HepG2 (cell line): Measurements from ENCODE around the gene FXYD4. TPM values are rescaled to one million over a fixed set of nuclear protein-coding genes. Genes with fewer than 3 reads are reported as not detected.
A peak's percentile ranks its signal among the peaks of the same experiment; 100 is the strongest.

Source experiments
- ATAC-seq: fragments of 200-7000 bp; cut with Tn5 transposase; 3 replicates; pipeline ENCODE4 v1.9.1; 2020; ENCODE audit warnings: mild to moderate bottlenecking, moderate library complexity
- BruUV-seq: library from RNA; stranded (reverse); fragments of 400-500 nt; replicated peaks from 2 replicates; lab custom pipeline; 2021; lab: Mats Ljungman, UMichigan
- CTCF ChIA-PET: fragments of 300-600 bp; formaldehyde crosslinking; extraction: SDS; loops from one replicate; lab custom pipeline; 2021; ENCODE audit warnings: low total read pairs, inconsistent platforms, low intra/inter-chr PET ratio; lab: Yijun Ruan, JAX
- POLR2A ChIA-PET: fragments of 350-600 bp; sonication (Branson Sonifier 250); formaldehyde crosslinking; loops from one replicate; lab custom pipeline; 2020; ENCODE audit warnings: antibody characterized with exemption, inconsistent platforms; lab: Yijun Ruan, JAX
- DNase-seq: peaks from one replicate; pipeline ENCODE4 v3.0.0-alpha.2; 2015; ENCODE audit warnings: low spot score
- FAIRE-seq: peaks from 3 replicates; lab custom pipeline; 2011; peaks lifted over from hg19 to GRCh38; lab: Jason Lieb, UNC
- H2AFZ ChIP-seq: one replicate; pipeline ENCODE4 v1.6.1; 2011; ENCODE audit warnings: low read length, inconsistent platforms
- H3K27ac ChIP-seq: fragments of 300-600 bp; 3 replicates; pipeline ENCODE4 v1.8.0; 2011; ENCODE audit warnings: mixed run types, mild to moderate bottlenecking, mixed read lengths, low read length, inconsistent platforms; ENCODE audit not compliant: insufficient read depth; ENCODE audit errors: extremely low read length
- H3K27me3 ChIP-seq, 2 experiments: fragments of 200-600 bp in 1 of 2; 2 replicates in 1 of 2; 3 replicates in 1 of 2; pipeline versions ENCODE4 v1.6.0 to v1.8.0; 2011; ENCODE audit warnings: low read length in 2 of 2, mild to moderate bottlenecking in 2 of 2, moderate library complexity in 2 of 2, inconsistent platforms in 1 of 2; ENCODE audit not compliant: insufficient read depth in 2 of 2, control insufficient read depth in 1 of 2
- H3K36me3 ChIP-seq, 2 experiments: fragments of 200-600 bp in 1 of 2; replicated peaks in 1 of 2; 2 replicates in 1 of 2; 3 replicates in 1 of 2; pipeline versions ENCODE4 v1.5.1 to v1.8.0; 2011; ENCODE audit warnings: low read length in 2 of 2, inconsistent platforms in 1 of 2; ENCODE audit not compliant: insufficient read depth in 2 of 2, control insufficient read depth in 1 of 2
- H3K4me1 ChIP-seq: 2 replicates; pipeline ENCODE4 v1.5.1; 2012; ENCODE audit warnings: low read length, inconsistent platforms; ENCODE audit not compliant: insufficient read depth
- H3K4me2 ChIP-seq: 2 replicates; pipeline ENCODE4 v1.6.0; 2011; ENCODE audit warnings: low read depth, low read length, inconsistent platforms
- H3K4me3 ChIP-seq, 3 experiments: fragments of 200-600 bp in 1 of 3; sonication (generic), shearing (Covaris generic) in 1 of 3; replicated peaks in 1 of 3; 2 replicates each; pipeline ENCODE4 v1.5.1; 2011 to 2016; ENCODE audit warnings: low read length in 3 of 3, inconsistent platforms in 2 of 3, low read depth in 2 of 3, mild to moderate bottlenecking in 2 of 3, control low read depth in 1 of 3, mixed read lengths in 1 of 3; ENCODE audit not compliant: insufficient read depth in 1 of 3
- H3K79me2 ChIP-seq: one replicate; pipeline ENCODE4 v1.6.1; 2011; ENCODE audit warnings: low read length, inconsistent platforms; ENCODE audit not compliant: insufficient read depth
- H3K9ac ChIP-seq: 2 replicates; pipeline ENCODE4 v1.6.0; 2011; ENCODE audit warnings: mild to moderate bottlenecking, low read depth, low read length, inconsistent platforms; ENCODE audit not compliant: insufficient read depth
- H3K9me3 ChIP-seq: 2 replicates; pipeline ENCODE4 v1.5.1; 2012; ENCODE audit warnings: mild to moderate bottlenecking, low read length
- H4K20me1 ChIP-seq: 2 replicates; pipeline ENCODE4 v1.6.0; 2011; ENCODE audit warnings: inconsistent platforms, mild to moderate bottlenecking, low read length, moderate library complexity; ENCODE audit not compliant: insufficient read depth
- ATF7 ChIP-seq, 2 experiments: fragments of 450-650 bp in 1 of 2; sonication (generic) in 1 of 2; formaldehyde crosslinking in 1 of 2; IDR thresholded peaks; 2 replicates each; pipeline versions ENCODE4 v1.4.0 to v1.6.1; 2016 to 2020; ENCODE audit warnings: antibody characterized with exemption in 1 of 2, mild to moderate bottlenecking in 1 of 2, missing genetic modification reagents in 1 of 2
- CBFB ChIP-seq: sonication (generic); formaldehyde crosslinking; IDR thresholded peaks from 2 replicates; pipeline ENCODE4 v1.4.0; 2020; ENCODE audit warnings: missing genetic modification reagents
- FOSL2 ChIP-seq: sonication (generic); formaldehyde crosslinking; IDR thresholded peaks from 2 replicates; pipeline ENCODE4 v1.4.0; 2020; ENCODE audit warnings: missing genetic modification reagents
- NFKB2 ChIP-seq: sonication (generic); formaldehyde crosslinking; IDR thresholded peaks from 2 replicates; pipeline ENCODE4 v1.4.0; 2020; ENCODE audit warnings: missing genetic modification reagents, borderline replicate concordance
- NFRKB ChIP-seq: fragments of 450-650 bp; IDR thresholded peaks from 2 replicates; pipeline ENCODE4 v1.6.1; 2017
- NFYB ChIP-seq: sonication (generic); formaldehyde crosslinking; IDR thresholded peaks from 2 replicates; pipeline ENCODE4 v1.4.0; 2020; ENCODE audit warnings: missing genetic modification reagents
- NFYC ChIP-seq: IDR thresholded peaks from 2 replicates; pipeline ENCODE4 v1.6.1; 2016; ENCODE audit warnings: missing genetic modification reagents, missing compliant biosample characterization
- ONECUT2 ChIP-seq: sonication (generic); formaldehyde crosslinking; IDR thresholded peaks from 2 replicates; pipeline ENCODE4 v1.4.0; 2020; ENCODE audit warnings: missing genetic modification reagents
- TFAP4 ChIP-seq: sonication (generic); IDR thresholded peaks from 2 replicates; pipeline ENCODE4 v1.6.1; 2016; ENCODE audit warnings: low read depth, borderline replicate concordance
- ZNF605 ChIP-seq: sonication (generic); formaldehyde crosslinking; IDR thresholded peaks from 2 replicates; pipeline ENCODE4 v1.8.0; 2022; ENCODE audit warnings: mild to moderate bottlenecking, missing genetic modification reagents
- WGBS: methylation state at CpG from one replicate; pipeline ENCODE4 v1.1.6; 2017; ENCODE audit warnings: low lambda C conversion rate; 5-methylcytosine and 5-hydroxymethylcytosine counted together
- in situ Hi-C: cut with HindIII; loops from 2 replicates; pipeline ENCODE4 v1.10.0; 2017; ENCODE audit warnings: low pct_unique_long_range_greater_than_20kb; ENCODE audit not compliant: extremely low pct_ligation_motif_present
- intact Hi-C: fragments of 100-400 bp; cut with micrococcal nuclease; formaldehyde crosslinking; loops from one replicate; pipeline ENCODE4 v1.10.0; 2022; ENCODE audit not compliant: unreplicated experiment
- polyA plus RNA-seq, 8 experiments: library from polyadenylated mRNA; depleted of rRNA in 3 of 8; stranded (reverse) in 7 of 8; unstranded in 1 of 8; fragments of >200 nt; fragmentation: Illumina TruSeq in 4 of 8; extraction: Trizol in 4 of 8; gene quantifications; 2 replicates each; pipeline versions ENCODE4 v1.2.1 to v1.2.3, GENCODE V29; 2011 to 2016; ENCODE audit warnings: low read depth in 4 of 8, missing spikeins in 1 of 8, mixed read lengths in 1 of 8; ENCODE audit not compliant: insufficient read depth in 1 of 8
- total RNA-seq, 5 experiments: library from RNA; depleted of rRNA; stranded (reverse); fragments of >200 nt; fragmentation: Illumina TruSeq; extraction: Trizol; gene quantifications; 2 replicates each; pipeline ENCODE4 v1.2.3, GENCODE V29; 2016; ENCODE audit warnings: low read depth in 1 of 5

FXYD4 gene
- total and polyA plus RNA-seq, 2 of the 13 experiments (the other 11 are each of a cell fraction or from before 2014, with no cell fraction given), result not detected

GRCh38 chr10:43354879-43355380 is 16.5 kb upstream of the FXYD4 start (continued):
- no peak for TF ChIP-seq CBFB

GRCh38 chr10:43355749-43356371 is 15.6 kb upstream of the FXYD4 start:
- Histone ChIP-seq H3K9ac (no peak overlapping the region), H3K27ac (no peak overlapping the region), H2AFZ (peak overlapping the region; percentile 42), H3K27me3 (peaks cover 1% of the 10 kb centered on the region in 2 experiments; a peak in 2 of 5 replicates), H4K20me1 (no peaks in the 10 kb centered on the region), H3K79me2 (no peaks in the 10 kb centered on the region), H3K9me3 (no peaks in the 10 kb centered on the region), H3K4me2 (peak overlapping the region; percentile 12; the same call in 1 of the 2 replicates), H3K4me1 (peaks cover 9% of the 10 kb centered on the region; the same call in 1 of the 2 replicates), H3K4me3 (no peak overlapping the region), H3K36me3 (no peaks in the 10 kb centered on the region)
- in situ Hi-C loops, result no loop called here
- BruUV-seq, result no TSS peak
- FAIRE-seq (no peak), ATAC-seq (peak; percentile 71), DNase-seq (peak; percentile 25)
- TF ChIP-seq NFRKB, result no peak
- TF ChIP-seq NFYB (CRISPR knock-in tag), result peak; percentile 62
- peak; percentile 74 for TF ChIP-seq ONECUT2
- TF ChIP-seq TFAP4, result peak; percentile 62; the same call in 1 of the 2 replicates
- TF ChIP-seq NFKB2 (CRISPR knock-in tag), result no peak
- TF ChIP-seq ATF7 (IDR thresholded peaks at IDR 0.05), result 0 out of 2 replicates have a peak, but pooled peaks have one; percentile 1
- no peak for TF ChIP-seq ATF7 (CRISPR knock-in tag; IDR thresholded peaks at IDR 0.05)
- TF ChIP-seq NFYC (CRISPR knock-in tag), result peak; percentile 36; the same call in 1 of the 2 replicates
- TF ChIP-seq FOSL2 (CRISPR knock-in tag), result peak; percentile 38; the same call in 1 of the 2 replicates
- TF ChIP-seq ZNF605 (CRISPR knock-in tag), result no peak
- intact Hi-C loops, result no loop called here
- WGBS, result 24% methylated on average over 4 of the region's 4 CpGs
- ChIA-PET POLR2A (interaction anchor here (0.7 kb wide), 1 partner anchor 52 kb away, joined by 3 read pairs; no protein-coding TSS in a partner anchor), CTCF (no interaction called here)
